NK-92 treated with Interleukin-12 subunit alpha and Interleukin-12 subunit beta, amount 100 ng/mL, for 24 hours (cell line): Measurements from ENCODE around the gene LGALS1.
A peak's percentile ranks its signal among the peaks of the same experiment; 100 is the strongest.

Source experiments
- DNase-seq: peaks from one replicate; lab custom pipeline; 2025; lab: John Stamatoyannopoulos, UW

LGALS1 gene

DNA sequence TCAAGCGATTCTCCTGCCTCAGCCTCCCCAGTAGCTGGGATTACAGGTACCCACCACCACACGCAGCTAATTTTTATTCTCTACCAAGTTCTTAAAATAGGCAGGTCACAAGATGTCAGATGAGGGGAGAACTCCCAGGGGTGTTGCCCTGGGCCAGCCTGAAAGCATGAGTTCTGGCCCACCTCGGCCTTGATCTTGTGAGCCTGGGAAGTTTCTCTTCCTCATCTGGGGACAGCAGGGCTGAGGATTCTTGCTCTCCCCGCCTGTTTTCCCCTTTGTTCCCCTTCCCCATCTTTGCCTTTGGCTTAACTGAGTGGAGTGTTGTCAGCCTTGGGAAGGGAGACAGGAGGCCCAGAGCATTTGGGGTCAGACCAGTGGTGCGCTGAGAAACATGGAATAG, 13.4 kb upstream of the LGALS1 start:
- DNase-seq: no peak

DNA sequence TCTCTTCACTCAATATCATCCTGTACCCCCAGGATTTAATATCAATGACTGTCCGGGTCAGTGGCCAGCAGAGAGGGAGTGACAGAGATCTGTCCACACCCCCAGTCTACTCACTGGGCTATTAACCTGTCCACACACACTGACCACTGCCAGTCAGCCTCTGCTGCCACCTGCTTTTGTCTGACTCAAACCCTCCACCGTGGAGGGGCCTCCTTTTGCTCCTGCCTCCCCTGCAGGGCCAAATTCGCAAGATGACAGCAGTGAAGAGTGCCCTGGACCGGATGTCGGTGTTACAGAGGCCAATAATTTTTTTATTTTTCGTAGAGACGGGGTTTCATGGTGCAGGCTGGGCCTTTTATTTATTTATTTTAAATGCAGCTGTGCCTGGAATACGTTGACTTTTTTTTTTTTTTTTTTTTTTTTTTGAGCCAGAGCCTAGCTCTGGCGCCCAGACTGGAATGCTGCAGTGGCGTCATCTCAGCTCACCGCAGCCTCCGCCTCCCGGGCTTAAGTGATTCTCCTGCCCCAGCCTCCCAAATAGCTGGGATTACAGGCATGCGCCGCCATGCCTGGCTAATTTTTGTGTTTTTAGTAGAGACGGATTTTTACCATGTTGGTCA, 11.8 kb upstream of the LGALS1 start:
- no peak for DNase-seq

DNA sequence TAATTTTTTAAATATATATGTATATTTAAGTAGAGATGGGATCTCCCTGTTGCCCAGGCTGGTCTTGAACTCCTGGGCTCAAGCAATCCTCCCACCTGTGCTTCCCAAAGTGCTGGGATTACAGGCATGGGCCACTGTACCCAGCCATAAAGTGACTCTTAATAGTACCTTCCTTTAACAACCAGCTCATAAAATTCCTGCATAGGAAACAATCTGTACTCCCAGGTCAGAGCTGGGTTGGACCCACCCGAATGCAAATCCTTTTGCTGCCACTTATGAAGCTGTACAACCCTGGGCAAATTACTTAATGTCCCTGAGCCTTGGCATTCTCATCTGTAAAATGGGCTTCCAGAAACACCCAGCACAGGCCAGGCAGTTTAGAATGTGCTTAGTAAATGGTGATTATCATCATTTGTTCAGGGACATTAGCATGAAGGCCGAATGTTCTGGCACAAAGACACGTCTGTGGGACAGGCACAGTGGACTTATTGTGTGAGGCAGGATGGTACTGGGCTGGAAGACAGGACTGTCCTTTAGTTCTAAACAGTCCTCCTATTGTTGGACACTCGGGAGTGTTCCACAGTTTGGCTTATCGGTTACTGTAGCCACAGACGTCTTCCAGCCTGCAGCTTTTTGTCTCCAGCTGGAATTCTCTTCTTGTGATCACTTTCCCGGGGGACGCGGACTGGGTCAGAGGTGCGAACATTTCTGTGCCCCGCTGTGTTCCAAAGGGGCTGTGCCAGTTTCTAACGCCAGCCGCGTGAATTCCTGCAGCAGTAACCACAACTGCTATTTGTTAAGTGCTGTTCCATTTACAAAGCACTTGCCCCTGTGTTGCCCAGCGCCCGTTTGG, 11.0 kb upstream of the LGALS1 start:
- DNase-seq: no peak

DNA sequence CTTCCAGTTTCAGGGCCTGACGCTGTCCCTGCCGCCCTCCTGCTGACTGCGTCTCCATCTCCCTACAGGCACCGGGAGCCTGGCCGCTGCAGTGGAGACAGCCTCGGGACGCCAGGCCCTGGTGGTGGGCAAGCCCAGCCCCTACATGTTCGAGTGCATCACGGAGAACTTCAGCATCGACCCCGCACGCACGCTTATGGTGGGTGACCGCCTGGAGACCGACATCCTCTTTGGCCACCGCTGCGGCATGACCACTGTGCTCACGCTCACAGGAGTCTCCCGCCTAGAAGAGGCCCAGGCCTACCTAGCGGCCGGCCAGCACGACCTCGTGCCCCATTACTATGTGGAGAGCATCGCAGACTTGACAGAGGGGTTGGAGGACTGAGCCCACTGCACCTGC, 9.9 kb upstream of the LGALS1 start:
- DNase-seq: no peak

DNA sequence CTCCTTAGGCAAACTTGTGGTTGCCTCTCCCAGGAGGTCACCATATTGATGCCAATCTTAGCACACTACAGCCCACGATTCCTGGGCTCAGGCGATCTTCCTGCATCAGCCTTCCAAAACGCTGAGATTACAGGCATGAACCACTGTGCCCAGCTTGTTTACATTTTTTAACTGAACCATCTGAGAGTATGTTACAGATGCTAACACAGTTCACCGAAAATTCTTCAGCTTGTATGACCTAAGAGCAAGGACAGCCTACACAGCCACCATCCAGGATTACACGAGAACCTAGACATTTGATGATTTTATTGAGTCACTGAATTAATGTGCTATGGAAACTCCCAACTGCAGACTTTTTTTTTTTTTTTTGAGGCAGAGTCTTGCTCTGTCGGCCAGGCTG, 5.8 kb upstream of the LGALS1 start:
- no peak for DNase-seq

DNA sequence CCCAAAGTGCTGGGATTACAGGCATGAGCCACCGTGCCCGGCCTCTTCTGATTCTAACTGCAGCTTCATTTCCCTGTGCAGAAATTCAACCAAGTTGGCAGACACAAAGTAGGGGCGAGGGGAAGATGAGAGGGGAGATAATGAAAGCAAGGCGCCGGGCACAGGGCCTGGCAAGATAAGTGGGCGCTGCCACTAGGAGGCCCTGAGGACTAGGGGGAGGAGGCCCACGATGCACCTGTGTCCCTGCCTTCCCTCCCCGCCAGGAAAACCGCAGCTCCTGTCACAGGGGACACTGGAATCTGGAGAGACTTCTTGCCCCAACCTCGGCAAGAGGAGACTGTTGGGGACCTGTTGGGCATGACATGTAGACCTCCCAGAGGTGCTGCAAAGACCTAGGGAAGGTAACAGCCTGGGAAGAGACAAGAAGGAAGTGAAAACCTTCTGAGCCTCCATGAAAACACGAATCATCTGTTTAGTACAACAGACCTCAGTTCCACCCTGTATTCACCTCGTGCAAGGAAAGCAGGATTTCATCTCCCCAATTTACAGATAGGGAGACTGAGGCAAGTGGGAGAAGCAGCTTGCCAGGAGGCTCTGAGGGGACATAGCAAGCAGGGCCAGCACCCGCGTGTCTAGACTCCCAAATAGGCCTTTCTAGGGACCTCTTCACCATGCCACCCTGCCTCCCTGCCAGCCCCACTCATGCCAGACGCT, 3.1 kb upstream of the LGALS1 start:
- no peak for DNase-seq

DNA sequence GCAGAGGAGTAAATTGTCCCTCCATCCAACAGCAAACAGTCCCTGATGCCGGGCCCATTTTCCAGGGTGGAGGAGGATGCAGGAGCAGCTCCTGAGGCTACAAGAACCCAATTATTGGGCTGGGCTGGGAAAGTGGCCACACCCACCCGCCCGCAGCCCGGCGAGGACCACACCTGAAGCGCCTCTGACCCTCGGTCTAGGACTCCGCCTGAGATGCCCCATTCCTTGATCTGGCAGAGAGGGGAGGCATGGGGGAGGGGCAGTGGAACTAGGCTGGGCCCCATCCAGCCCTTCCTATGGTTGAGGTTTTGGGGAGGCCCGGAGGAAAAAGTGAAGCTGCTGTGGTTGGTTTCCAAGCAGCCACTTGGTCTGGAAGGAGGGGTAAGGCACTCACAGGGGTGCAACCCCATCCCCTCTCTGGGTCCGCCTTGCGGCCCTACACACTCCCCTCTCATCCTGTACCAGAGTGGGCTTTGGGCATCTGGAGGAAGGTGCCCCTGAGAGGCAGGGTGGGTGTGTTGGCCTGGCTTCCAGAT, 2.4 kb upstream of the LGALS1 start:
- DNase-seq: no peak

DNA sequence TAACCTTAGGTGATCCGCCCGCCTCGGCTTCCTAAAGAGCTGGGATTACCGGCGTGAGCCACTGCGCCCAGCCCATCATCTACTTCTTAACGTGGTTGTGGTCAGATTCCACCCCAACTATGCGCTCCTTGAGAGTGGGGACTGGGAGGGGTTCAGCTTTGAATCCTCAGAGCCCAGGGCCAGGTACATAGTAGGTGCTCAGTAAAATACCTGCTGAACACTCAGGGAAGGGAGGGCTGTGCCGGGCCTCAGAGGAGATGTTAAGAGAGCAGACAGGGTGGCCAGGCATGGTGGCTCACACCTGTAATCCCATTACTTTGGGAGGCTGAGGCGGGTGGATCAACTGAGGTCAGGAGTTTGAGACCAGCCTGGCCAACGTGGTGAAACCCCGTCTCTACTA, 1.2 kb upstream of the LGALS1 start:
- no peak for DNase-seq

DNA sequence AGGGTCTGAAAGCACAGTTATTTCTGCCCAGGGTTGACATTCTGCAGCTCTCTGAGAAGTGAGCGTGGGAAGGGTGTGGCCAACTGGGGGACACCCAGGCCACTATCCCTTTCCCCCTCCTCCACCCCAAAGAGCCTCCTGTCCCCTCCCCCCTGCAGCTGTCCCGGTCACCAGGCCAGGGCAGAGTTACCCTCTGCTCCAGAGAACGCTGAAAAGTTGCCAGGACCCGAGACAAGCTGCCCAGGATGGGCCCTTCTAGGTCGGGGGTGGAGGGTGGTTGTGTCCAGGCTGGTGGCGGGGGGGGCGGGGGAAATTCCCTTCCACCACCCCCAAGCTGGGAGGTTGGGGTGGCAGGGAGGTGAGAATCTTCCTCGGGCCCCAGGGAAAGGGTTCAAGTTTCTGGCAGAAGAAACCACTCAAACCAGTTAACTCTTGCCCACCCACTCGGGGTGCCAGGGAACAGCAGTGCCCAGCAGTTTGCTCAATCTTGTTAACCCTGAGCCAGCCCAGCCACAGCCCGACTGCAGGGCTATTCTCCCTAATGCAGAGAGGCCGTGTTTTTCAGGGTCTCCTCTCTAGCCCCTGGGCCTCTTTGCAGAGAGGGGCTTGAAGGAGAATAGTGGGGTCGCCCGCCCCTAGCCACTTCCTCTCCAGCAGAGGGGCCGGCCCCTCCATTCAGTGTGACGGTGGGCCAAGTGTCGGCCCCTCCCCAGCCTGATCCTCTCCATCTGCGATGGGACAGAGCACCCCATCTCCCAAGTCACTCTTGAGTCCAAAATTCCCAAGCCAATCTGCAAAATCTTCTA, 697 bp downstream of the LGALS1 start:
- peak; percentile 57 for DNase-seq

DNA sequence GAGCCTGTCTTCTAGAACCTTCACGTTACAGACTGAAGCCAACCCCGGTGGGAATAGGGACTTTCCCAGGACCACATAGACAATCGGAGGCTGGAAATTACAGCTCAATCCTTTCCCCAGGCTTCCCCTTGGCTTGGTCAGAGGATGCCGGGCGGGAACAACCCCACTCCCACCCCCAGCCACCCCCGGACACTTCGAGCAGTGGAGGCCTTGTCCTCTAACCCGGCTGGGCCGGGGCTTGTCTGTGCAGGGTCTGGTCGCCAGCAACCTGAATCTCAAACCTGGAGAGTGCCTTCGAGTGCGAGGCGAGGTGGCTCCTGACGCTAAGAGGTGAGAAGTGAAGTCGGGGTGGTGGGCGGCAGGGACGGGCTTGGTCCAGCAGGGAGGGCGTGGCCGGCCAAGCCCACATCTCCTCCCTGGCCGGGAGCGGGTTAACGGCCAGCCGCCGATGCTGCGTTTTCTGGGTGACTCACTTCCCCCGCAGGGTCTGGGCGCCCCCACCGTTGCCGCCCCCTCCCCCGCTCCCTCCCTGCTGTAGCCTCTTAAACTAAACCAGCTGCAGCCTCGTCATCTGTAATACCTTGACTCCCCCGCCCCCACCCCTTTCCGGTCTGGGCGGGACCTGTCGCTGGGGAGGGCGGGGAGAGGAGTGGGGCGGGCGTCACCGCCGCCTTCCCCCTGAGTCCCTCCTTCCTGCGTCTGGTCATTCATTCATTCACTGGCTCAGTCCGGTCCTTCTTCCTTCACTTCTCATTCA, 1.5 kb downstream of the LGALS1 start:
- DNase-seq: peak; percentile 90

DNA sequence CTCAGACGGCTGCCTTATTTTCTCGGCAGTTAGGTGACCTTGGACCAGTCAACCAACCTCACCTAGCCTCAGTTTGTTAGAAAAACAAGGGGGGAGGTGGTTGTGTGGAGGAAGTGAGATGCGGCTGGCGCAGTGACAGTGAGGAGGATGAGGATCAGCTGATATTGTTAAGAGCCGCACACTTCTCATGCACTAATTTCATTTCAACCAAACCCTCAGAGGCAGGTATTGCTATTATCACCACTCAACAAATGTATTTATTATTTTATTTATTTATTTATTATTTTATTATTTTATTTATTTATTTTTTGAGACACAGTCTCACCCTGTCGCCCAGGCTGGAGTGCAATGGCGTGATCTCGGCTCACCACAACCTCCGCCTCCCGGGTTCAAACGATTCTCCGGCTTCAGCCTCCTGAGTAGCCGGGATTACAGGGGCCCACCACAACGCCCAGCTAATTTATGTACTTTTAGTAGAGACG, 2.1 kb downstream of the LGALS1 start:
- no peak for DNase-seq

DNA sequence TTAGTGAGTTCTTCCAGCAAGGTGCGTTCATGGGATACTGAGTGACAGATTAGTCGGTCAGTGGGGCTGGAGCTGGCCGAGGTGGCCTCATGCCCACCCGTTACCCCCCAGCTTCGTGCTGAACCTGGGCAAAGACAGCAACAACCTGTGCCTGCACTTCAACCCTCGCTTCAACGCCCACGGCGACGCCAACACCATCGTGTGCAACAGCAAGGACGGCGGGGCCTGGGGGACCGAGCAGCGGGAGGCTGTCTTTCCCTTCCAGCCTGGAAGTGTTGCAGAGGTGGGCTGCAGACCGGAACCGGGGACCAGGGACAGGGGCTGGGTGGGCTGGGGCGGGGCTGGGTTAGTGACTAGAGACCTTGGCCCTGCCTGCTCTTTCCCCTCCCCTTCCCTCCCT, 2.9 kb downstream of the LGALS1 start:
- DNase-seq: no peak

DNA sequence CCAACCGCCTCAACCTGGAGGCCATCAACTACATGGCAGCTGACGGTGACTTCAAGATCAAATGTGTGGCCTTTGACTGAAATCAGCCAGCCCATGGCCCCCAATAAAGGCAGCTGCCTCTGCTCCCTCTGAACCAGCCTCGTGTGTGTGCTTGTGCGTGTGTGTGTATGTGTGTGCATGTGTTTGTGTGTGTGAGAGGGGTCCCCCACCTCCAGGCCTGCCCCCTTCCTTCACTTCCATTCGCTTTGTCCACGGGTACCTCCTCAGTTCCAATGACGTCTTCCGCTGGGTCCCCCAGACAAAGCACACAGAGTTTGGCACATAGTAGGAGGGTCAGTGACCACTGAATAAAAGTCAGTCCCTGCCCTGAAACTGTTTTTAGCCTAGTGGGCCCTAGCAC, 4.2 kb downstream of the LGALS1 start:
- no peak for DNase-seq

DNA sequence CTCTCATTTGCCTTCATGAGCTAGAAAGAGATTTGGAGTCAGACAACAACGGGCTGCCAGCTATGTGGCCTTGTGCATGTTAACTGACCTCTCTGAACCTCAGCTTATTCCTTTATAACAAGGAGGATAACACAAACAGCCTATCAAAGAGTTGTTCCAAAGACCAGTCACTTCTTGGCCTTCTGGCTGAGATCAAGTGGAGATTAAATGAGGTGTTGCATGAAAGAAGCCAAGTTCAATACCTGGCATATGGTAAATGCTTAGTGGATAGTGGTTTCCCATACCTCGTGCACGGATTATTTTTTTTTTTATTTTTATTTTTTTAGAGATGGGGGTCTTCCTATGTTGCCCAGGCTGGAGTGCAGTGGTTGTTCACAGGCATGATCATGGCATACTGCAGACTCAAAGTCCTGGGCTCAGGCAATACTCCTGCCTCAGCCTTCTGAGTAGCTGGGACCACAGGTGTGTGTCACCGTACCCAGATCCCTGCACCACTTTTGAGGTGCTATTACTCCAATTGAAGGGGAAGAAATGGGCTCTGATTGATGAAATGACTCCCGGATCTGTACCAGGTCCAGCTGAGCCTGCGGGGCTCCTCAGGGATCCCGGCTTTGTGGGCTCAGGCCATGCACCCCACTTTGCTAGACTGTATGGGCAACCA, 4.9 kb downstream of the LGALS1 start:
- DNase-seq: no peak

DNA sequence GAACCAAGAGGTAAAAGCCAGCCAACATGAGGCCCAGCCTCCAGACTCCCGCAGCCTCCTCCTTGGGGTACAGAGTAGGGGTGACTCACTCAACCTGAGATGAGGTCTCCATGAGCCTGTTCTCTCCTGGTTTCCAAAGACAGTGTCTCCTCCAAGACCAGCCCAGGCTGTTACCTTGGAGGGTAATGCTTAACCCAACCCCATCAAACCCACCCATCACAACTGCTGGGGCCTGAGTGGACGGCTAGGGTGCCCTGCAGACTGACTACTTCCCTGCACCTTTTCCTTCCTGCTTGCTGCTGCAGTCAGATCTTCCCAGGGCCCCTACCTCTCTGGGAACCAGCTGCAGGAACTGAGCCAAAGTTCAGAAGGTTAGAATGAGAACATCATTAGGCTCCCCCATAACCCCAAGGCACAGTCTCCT, 5.6 kb downstream of the LGALS1 start:
- DNase-seq: no peak

DNA sequence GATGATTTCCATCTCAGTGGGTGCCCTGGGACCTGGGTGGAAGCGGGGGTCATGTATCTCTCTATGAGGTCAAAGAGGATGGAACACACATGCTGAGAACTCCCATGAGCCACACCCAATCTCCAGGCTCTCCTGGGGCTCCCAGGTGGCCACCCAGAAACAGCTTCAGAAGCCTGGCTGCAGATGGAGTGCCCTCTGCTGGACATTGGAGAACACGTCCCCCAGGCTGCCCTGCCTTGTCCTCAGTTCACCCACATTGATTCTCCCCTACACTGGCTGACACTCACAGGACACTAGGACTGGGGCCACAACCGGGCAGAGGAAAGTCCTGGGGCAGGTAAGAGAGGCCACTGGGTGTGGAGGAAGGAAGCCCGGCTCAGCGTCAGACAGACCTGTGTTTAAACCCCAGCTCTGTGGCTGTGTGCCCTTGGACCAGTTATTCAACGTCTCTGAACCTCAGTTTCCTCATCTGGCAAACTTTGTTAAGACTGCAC, 6.2 kb downstream of the LGALS1 start:
- peak; percentile 60 for DNase-seq

DNA sequence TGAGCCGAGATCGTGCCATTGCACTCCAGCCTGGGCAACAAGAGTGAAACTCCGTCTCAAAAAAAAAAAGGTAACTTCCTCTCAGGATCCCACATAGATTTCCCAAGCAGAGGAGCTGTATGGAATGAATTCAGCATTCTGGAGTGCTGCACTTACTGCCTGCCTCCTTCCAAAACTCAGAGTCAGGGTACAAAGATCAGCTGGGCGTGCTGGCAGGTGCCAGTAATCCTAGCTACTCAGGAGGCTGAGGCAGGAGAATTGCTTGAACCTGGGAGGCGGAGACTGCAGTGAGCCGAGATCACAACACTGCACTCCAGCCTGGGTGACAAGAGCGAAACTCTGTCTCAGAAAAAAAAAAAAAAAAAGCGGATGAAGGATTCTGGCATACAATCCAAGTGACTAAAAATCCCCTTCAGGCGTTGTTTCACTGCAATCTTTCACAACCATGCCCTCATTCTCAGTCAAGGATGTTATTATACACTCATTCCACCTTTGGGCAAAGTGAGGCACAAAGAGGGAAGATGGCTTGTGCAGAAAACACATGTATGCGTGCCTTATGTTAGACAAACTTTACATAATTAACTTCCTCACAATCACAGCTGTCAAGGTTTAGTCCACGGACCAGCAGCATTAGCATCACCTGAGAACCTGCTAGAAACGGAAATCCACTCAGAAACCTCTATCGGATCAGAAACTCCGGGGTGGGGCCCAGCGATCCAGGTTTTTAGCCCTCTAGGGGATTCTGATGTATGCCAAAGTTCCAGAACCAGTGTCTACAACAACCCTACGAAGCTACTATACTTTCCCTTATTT, 9.6 kb downstream of the LGALS1 start:
- DNase-seq: no peak

DNA sequence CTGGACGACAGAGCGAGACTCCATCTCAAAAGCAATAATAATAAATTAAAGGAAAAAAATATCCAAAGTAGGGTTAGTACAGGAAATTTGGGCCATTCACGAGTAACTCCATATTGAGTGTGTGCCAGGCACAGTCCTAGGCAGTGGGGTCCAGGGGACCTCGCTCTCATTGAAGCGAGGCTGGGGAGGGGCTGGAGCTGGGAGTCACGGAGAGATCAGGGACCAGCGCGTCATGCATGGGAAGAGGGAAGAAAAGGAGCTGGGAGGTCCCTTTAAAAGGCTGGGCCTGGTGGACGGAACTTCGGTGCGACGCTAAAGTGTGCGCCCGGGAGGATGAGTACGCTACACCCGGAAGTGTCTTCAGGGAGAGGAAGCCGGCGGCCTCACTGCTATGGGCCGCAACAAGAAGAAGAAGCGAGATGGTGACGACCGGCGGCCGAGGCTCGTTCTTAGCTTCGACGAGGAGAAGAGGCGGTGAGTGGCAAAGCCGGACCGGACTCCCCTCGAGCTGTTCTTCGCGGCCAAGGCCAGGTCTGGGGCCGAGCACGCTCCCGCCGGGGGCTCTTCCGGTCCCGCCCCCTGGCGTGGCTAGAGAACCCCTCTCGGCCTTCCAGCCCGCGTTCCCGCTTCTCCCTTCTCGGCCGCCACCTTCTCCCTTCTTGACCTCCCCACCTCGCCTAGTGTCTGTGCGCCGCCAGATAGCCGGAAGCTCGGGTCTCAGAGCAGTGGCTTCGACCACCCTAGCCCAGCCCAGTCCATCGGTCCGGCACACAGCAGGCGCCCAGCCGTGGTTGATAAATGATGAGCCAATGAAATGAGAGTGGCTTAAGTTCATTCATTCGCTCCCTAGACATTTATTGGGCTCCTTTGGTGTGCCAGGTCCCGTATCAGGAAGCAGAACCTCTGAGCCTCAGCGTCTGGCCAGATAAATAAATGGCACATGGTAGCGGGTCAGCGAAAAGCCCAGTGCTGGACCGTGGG, 10.9 kb downstream of the LGALS1 start, which contains the start of gene NOL12:
Gene NOL12 (plus strand): TSS at position 342 of the 981 bp plus-strand sequence. CDS start 50 bp downstream, at position 392.
- peak; percentile 45 for DNase-seq
